Amniotic epithelial cell (primary cell): ENCODE measurements around the gene RTN4.
A peak's percentile ranks its signal among the peaks of the same experiment; 100 is the strongest.

ENCODE experiments used
- DNase-seq: peaks from one replicate; pipeline ENCODE4 v3.0.0-alpha.2; 2010; ENCODE audit warnings: low read depth

RTN4 gene

GRCh38 chr2:54952425-54952824 lies 97.8 kb downstream of the RTN4 start:
- no peak for DNase-seq

GRCh38 chr2:54950811-54951210 lies 99.4 kb downstream of the RTN4 start:
- DNase-seq = no peak

- no peak for DNase-seq
Observed at GRCh38 chr2:54949431-54949830, 100.8 kb downstream of the RTN4 start.

- DNase-seq = no peak
Observed at GRCh38 chr2:54948120-54948519, 102.1 kb downstream of the RTN4 start.

GRCh38 chr2:54947646-54948045 lies 102.6 kb downstream of the RTN4 start:
- no peak for DNase-seq

- DNase-seq = no peak
Observed at GRCh38 chr2:54947136-54947535, 103.1 kb downstream of the RTN4 start.

- no peak for DNase-seq
Observed at GRCh38 chr2:54946220-54946805, 103.9 kb downstream of the RTN4 start.

GRCh38 chr2:54945391-54946219 lies 104.6 kb downstream of the RTN4 start:
- peak; percentile 77 for DNase-seq

GRCh38 chr2:54944724-54945326 lies 105.4 kb downstream of the RTN4 start:
- no peak for DNase-seq

GRCh38 chr2:54942373-54942772 lies 107.9 kb downstream of the RTN4 start:
- no peak for DNase-seq

GRCh38 chr2:54941248-54941984 lies 108.8 kb downstream of the RTN4 start:
- no peak for DNase-seq

- no peak for DNase-seq
Observed at GRCh38 chr2:54940723-54941122, 109.5 kb downstream of the RTN4 start.

GRCh38 chr2:54939446-54940118 lies 110.7 kb downstream of the RTN4 start:
- DNase-seq = no peak

GRCh38 chr2:54936766-54937165 lies 113.5 kb downstream of the RTN4 start:
- no peak for DNase-seq

- no peak for DNase-seq
Observed at GRCh38 chr2:54935389-54935788, 114.9 kb downstream of the RTN4 start.

GRCh38 chr2:54931473-54931872 lies 118.8 kb downstream of the RTN4 start:
- no peak for DNase-seq

- no peak for DNase-seq
Observed at GRCh38 chr2:54928719-54929118, 121.5 kb downstream of the RTN4 start.

GRCh38 chr2:54927751-54928615 lies 122.3 kb downstream of the RTN4 start:
- no peak for DNase-seq

GRCh38 chr2:54927085-54927750 lies 123.0 kb downstream of the RTN4 start:
- no peak for DNase-seq

- DNase-seq = no peak
Observed at GRCh38 chr2:54925022-54925421, 125.2 kb downstream of the RTN4 start.

GRCh38 chr2:54924121-54924520 lies 126.1 kb downstream of the RTN4 start:
- DNase-seq = no peak
